Psoas muscle (tissue), 8 donors: ENCODE results near the gene SNRNP25. TPM values are rescaled to one million over a fixed set of nuclear protein-coding genes. Genes with fewer than 3 reads are reported as not detected.
A peak's percentile ranks its signal among the peaks of the same experiment; 100 is the strongest.

Source experiments
- ATAC-seq, 4 donors: fragments of 200-7000 bp; cut with Tn5 transposase; one replicate each; pipeline ENCODE4 v1.9.1; 2020; ENCODE audit warnings: moderate library complexity in 3 of 4, mild to moderate bottlenecking in 2 of 4
- DNase-seq, 2 donors: peaks; one replicate each; pipeline ENCODE4 v3.0.0-alpha.2; 2020
- H3K27ac ChIP-seq: fragments of 200-600 bp; one replicate; pipeline ENCODE4 v1.8.0; 2022
- H3K27me3 ChIP-seq, 3 donors: fragments of 200-600 bp in 1 of 3; one replicate each; pipeline versions ENCODE4 v1.6.1 to v1.8.0; 2013 to 2022; ENCODE audit warnings: low read length in 2 of 3, mild to moderate bottlenecking in 2 of 3, moderate library complexity in 1 of 3; ENCODE audit not compliant: insufficient read depth in 3 of 3
- H3K36me3 ChIP-seq, 2 donors: fragments of 200-600 bp in 1 of 2; one replicate each; pipeline versions ENCODE4 v1.6.1 to v1.8.0; 2013 to 2022; ENCODE audit warnings: low read depth in 1 of 2, mild to moderate bottlenecking in 1 of 2, moderate library complexity in 1 of 2; ENCODE audit not compliant: insufficient read depth in 1 of 2
- H3K4me1 ChIP-seq: fragments of 200-600 bp; one replicate; pipeline ENCODE4 v1.8.0; 2022
- H3K4me3 ChIP-seq: fragments of 200-600 bp; one replicate; pipeline ENCODE4 v1.8.0; 2022; ENCODE audit warnings: mild to moderate bottlenecking
- H3K9me3 ChIP-seq: fragments of 200-600 bp; one replicate; pipeline ENCODE4 v1.8.0; 2022
- CTCF ChIP-seq: fragments of 200-600 bp; IDR thresholded peaks from one replicate; pipeline ENCODE4 v1.8.0; 2022; ENCODE audit warnings: antibody characterized with exemption
- WGBS, 3 donors: extraction: QIAGEN DNeasy Blood & Tissue Kit; methylation state at CpG; one replicate each; pipeline versions ENCODE4 v1.1.6 to v1.1.7; 2013; 5-methylcytosine and 5-hydroxymethylcytosine counted together
- intact Hi-C, 2 donors: fragments of 100-400 bp; cut with DNase I; formaldehyde crosslinking; loops; one replicate each; pipeline versions ENCODE4 v1.11.0 to v1.14.2; 2022
- polyA plus RNA-seq, 3 donors: library from polyadenylated mRNA; stranded (reverse); fragments of 200-250 nt; gene quantifications; one replicate each; pipeline ENCODE4 v1.2.3, GENCODE V29; 2013
- total RNA-seq, 4 donors: library from RNA; stranded (reverse); fragmentation: NEBNext Ultra II Directional in 2 of 4; extraction: Animal tissue kit (Norgen Biotek cat#: 25700) in 2 of 4; gene quantifications; one replicate each; pipeline versions ENCODE4 v1.2.1 to v1.2.4, GENCODE V29; 2021 to 2023
- donor health status: healthy with polysubstance abuse.
- donor health status: DM: no; HTN: no; CAD: no; lungs with moderate emphysema.
- donor health status: Bipolar disorder and iron deficiency.
- donor health status: healthy.
- donor health status: DM: yes; HTN: yes; CAD: no.
- donor health status: DM: no; HTN: no; CAD: no.
- donor health status: DM: no; HTN: no; CAD: no.
- donor health status: DM: yes; HTN: yes; CAD: no.

SNRNP25 gene
- total and polyA plus RNA-seq, 7 donors, result 40.0 to 82.2 (median 62.0) TPM

GRCh38 chr16:62283-62967 lies 8.8 kb downstream of the SNRNP25 start:
- Histone ChIP-seq H3K27me3 (no peaks in the 10 kb centered on the region), H3K9me3 (no peaks in the 10 kb centered on the region), H3K4me1 (peaks cover 22% of the 10 kb centered on the region), H3K27ac (no peak overlapping the region), H3K36me3 (peaks cover 7 to 73% of the 10 kb centered on the region in 2 donors), H3K4me3 (no peak overlapping the region)
- no peak for ATAC-seq
- intact Hi-C loops, result no loop called here
- DNase-seq, result peak; percentile 11 to 42
- 92 to 94% (median 93%) methylated on average over 33 to 34 of the region's 34 CpGs for WGBS, 3 donors
- no peak for TF ChIP-seq CTCF

GRCh38 chr16:62968-63391 lies 9.4 kb downstream of the SNRNP25 start:
- TF ChIP-seq CTCF, result no peak
- H3K27me3 ChIP-seq, result no peaks in the 10 kb centered on the region

GRCh38 chr16:63466-63865 lies 9.8 kb downstream of the SNRNP25 start:
- Histone ChIP-seq H3K4me1 (peaks cover 28% of the 10 kb centered on the region), H3K27me3 (no peaks in the 10 kb centered on the region), H3K9me3 (no peaks in the 10 kb centered on the region), H3K4me3 (no peak overlapping the region), H3K27ac (peak overlapping the region; percentile 58), H3K36me3 (peaks cover 7 to 63% of the 10 kb centered on the region in 2 donors)
- ATAC-seq (no peak), DNase-seq (peak in 1 of 2 donors; percentile 18)
- intact Hi-C loops, result no loop called here
- WGBS, 3 donors, result 80 to 90% (median 84%) methylated on average over 16 of the region's 16 CpGs
- TF ChIP-seq CTCF, result no peak

More at GRCh38 chr16:62968-63391, 9.4 kb downstream of the SNRNP25 start:
- H3K4me3 ChIP-seq, result no peak overlapping the region
- no peak overlapping the region for H3K27ac ChIP-seq
- peaks cover 7 to 67% of the 10 kb centered on the region in 2 donors for H3K36me3 ChIP-seq
- intact Hi-C loops, result no loop called here
- DNase-seq (peak in 1 of 2 donors; percentile 14), ATAC-seq (no peak)
- peaks cover 27% of the 10 kb centered on the region for H3K4me1 ChIP-seq
- 93 to 94% (median 94%) methylated on average over 21 of the region's 21 CpGs for WGBS, 3 donors
- no peaks in the 10 kb centered on the region for H3K9me3 ChIP-seq

- H3K4me1 ChIP-seq, result peaks cover 29% of the 10 kb centered on the region
- peak overlapping the region; percentile 58 for H3K27ac ChIP-seq
- no peaks in the 10 kb centered on the region for H3K27me3 ChIP-seq
- no peaks in the 10 kb centered on the region for H3K9me3 ChIP-seq
- H3K36me3 ChIP-seq, result peaks cover 7 to 55% of the 10 kb centered on the region in 2 donors
- ATAC-seq, result peak in 2 of 4 donors; percentile 36 to 59
- H3K4me3 ChIP-seq, result no peak overlapping the region
- intact Hi-C loops, result no loop called here
- DNase-seq, result peak; percentile 17 to 46
- WGBS, 3 donors, result 79 to 84% (median 79%) methylated on average over 24 to 25 of the region's 25 CpGs
- TF ChIP-seq CTCF, result no peak
These were observed 10.6 kb downstream of the SNRNP25 start for GRCh38 chr16:63998-64913.
